ENCODE measurements around the gene SF3A1.
"Not testable (repeated sequence)": the region's sequence is repeated elsewhere in the genome, so short reads cannot be mapped to it uniquely, and the experiment has no call there.

SF3A1 gene

DNA sequence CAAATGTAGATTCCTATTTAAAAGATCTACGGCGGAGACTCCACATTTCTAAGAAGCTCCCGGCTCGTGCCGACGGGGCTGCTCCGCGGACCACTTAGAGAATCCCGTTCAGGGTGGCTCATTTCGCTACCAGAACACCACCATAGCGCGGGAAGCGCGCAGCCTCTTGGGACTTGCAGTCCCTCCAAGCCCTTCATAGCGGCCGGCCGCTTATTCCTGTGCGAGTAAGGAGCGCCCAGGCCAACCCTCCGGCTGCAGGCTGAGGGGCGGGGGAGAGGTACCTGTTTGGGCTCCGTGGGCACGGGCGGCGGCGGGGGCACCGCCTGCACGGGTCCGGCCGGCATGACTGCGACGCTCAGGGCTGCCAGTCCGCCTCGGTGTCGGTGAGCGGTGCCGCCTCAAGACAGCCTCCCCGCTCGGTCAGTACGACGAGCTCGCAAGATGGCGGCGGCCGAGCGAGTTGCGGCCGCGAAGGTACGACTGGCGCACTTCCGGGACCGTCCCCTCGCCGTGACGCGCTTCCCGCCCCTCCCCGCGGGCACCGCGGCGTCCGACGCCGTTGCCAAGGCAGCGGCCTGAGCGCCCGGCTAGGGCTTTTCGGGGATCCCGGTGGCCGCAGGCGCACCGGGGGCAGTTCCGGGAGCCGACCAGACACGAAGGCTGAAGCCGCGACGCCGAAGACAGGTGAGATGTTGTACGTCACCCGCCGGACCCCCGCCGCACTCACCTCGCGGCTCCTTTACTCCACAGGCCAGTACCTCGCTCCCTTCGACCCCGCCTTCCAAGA lies at the start of gene SF3A1, which contains the start of gene CCDC157:
Gene SF3A1 (minus strand): TSS at position 446 of the 787 bp plus-strand sequence. CDS start 102 bp downstream, at position 344.
Gene CCDC157 (plus strand): TSS at position 559 of the 787 bp plus-strand sequence. CDS start 8,994 bp downstream, outside the sequence.
- no peak for FAIRE-seq

DNA sequence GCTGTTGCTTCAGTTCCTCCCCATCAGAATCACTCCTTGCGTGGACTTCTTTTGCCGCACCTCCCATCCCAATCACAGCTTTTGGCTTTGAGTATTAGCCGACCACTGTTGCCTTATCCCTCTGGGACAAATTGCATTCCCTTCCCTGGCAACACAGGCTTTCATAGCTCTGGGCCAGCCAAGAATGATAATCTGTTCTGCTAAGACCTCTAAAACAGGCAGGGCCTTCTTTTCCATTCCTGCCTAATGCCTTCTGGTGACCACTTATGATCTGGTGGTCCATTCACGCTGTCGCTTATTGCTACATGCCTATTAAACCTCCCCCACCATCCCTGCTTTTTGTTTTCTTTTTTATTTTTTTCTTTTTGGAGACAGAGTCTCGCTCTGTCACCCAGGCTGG lies 49.7 kb upstream of the SF3A1 start:
- FAIRE-seq = no peak

DNA sequence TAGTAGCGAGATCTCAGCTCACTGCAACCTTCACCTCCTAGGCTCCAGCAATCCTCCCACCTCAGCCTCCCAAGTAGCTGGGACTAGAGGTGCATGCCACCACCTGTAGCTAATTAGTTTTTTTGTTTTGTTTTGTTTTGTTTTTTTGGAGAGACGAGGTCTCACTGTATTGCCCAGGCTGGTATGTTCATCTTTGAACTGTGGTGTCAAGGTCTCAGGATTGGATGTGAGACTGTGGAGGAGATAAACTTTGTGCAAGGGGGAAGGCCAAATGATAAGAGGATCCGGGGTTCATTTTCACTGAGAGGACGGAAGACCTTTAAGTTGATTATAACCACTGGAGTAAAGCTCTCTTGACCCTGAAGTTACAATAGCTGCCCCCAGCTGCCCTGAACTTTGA lies 49.0 kb upstream of the SF3A1 start:
- no peak for FAIRE-seq

GRCh38 chr22:30404307-30404706 lies 47.6 kb upstream of the SF3A1 start:
- FAIRE-seq = no peak

DNA sequence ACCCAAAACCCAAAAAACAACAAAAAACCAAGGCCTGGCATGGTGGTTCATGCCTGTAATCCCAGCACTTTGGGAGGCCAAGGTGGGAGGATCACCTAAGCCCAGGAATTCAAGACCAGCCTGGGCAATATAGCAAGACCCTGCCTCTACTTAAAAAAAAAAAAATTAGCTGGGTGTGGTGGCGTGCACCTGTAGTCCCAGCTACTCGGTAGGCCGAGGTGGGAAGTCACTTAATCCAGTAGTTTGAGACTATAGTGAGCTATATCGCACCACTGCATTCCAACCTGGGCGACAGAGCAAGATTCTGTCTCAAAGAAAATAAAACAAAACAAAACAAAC lies 46.0 kb upstream of the SF3A1 start:
- not testable (repeated sequence) for FAIRE-seq

DNA sequence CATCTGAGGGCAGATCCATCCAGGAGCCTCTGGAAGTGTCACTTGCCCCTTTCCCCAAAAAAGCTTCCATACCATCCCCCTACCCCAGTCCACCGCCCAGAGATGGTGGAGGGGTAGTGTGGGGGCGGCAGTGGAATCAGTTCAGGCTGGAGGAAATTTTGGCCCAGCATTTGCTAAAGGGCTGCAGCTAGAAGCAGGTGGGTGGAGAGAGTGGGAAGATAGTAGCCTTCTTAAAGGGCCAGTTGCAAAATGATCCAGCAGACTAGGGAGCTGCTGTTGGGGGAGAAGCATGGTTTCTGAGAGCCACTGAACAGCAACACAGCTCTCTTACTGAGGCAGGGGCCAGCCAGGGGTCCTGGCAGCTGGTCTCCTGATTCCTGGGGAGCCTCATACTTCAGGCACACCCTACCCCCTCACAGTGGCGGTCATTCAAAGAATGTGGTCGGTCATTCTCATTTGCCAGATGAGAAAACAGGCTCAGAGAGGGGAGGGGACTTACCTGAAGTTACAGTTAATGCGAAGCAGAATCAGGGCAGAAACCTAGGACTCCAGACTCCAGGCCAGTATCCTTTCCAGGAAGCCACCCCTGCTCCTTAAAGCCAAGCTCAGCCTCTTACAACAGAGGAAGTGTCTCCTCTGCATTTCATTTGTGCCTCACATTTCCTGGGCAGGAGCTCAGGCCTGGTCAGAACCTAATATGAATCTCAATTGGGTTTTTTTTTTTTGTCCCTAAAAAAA lies 45.5 kb upstream of the SF3A1 start:
- no peak for FAIRE-seq

GRCh38 chr22:30401024-30401423 lies 44.3 kb upstream of the SF3A1 start:
- FAIRE-seq = not testable (repeated sequence)

DNA sequence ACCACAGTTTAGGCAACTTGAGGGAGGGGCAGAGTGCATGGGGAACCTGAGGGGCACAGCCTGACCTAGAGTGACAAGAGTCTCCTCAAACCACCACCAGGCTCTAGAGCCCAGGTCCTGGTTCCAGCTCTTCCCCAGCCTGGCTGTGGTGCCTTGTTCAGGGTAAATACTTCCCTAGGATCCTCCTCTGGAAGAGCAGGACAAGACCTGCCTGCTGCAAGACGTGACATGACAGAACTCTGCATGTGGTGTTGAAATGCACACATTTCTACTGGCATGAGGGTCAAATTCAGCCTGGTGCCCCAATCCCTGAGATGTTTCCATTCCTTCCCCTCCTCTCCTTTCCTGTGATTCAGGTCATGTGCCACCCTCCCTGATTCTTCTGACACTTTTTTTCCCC lies 43.5 kb upstream of the SF3A1 start:
- FAIRE-seq = no peak

DNA sequence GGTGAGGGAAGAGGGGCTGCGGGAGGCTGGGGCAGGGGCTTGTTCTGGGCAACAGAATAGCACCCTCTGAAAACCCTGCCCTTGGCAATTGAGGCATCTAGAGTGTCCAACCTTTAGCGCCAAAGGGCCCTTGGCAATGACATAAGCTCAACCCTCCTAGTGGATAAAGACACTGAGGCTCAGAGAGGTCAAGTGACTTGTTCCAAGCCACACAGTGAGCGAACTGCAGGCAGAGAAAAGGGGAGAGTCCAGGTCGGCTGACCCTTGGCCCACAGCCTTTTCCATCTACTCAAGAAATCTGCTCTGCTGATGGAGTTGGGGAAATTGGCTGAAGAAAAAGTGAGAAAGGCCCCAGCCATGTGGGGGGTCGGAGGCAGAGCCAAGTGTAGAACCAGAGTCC lies 43.0 kb upstream of the SF3A1 start:
- no peak for FAIRE-seq

- no peak for FAIRE-seq
These were observed 42.3 kb upstream of the SF3A1 start for GRCh38 chr22:30398685-30399680.

DNA sequence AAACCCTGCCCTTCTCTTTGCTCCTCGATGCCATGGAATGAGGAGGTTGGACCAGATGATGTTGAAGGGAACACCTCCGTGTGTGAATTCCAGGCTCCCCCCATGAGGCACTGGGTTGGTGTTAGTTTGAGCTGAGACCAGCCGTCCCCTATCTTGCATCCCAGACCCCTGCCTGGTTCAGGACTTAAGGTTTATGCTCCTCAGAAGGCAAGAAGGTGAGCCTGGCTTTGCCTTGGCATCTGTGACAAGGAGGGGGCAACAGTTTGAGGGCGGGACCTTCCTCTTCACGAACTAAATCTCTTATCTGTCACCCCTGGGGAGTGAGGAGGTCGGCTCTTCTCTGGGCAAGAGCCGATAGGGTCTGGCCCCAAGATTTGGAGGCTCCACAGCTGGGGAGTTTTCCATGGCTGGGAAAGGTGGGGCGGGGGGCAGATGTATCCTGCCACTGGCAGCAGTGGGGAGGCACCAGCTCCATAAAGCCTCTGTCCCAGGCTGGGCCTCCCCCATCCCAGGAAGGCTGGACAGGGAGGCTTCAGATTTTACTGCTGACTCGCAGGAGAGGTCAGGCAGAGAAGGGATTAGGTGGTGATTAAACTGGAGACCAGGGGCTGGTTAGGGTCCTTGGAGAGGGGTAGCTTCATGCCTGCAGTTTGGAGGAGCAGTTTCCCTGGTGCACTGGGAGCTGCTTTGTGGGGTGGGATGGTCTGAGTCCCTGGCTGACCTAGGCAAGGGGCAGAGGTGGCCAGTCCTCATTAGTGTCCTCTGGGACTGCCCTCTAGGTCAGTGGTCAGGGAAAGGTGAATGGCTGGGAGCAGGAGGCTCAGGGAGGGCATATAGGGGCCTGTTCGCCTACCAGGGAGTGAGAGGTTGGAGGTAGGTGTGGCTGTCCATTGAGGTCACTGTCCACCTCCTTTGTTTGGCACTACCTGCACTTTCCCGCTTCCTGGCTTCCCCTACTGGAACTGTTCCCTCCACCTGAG lies 41.3 kb upstream of the SF3A1 start:
- FAIRE-seq = no peak

GRCh38 chr22:30396871-30397655 lies 40.4 kb upstream of the SF3A1 start, which contains the start of gene SEC14L2:
TSS of gene SEC14L2 (plus strand) at chr22:30397018. CDS start at chr22:30397117, 99 bp downstream.
- FAIRE-seq = no peak

- FAIRE-seq = no peak
These were observed 37.2 kb upstream of the SF3A1 start for GRCh38 chr22:30393885-30394284.

- FAIRE-seq = no peak
These were observed 36.6 kb upstream of the SF3A1 start for GRCh38 chr22:30393322-30393680.

GRCh38 chr22:30392661-30393321 lies 36.1 kb upstream of the SF3A1 start:
- no peak for FAIRE-seq

GRCh38 chr22:30390974-30391691 lies 34.4 kb upstream of the SF3A1 start:
- FAIRE-seq = no peak

DNA sequence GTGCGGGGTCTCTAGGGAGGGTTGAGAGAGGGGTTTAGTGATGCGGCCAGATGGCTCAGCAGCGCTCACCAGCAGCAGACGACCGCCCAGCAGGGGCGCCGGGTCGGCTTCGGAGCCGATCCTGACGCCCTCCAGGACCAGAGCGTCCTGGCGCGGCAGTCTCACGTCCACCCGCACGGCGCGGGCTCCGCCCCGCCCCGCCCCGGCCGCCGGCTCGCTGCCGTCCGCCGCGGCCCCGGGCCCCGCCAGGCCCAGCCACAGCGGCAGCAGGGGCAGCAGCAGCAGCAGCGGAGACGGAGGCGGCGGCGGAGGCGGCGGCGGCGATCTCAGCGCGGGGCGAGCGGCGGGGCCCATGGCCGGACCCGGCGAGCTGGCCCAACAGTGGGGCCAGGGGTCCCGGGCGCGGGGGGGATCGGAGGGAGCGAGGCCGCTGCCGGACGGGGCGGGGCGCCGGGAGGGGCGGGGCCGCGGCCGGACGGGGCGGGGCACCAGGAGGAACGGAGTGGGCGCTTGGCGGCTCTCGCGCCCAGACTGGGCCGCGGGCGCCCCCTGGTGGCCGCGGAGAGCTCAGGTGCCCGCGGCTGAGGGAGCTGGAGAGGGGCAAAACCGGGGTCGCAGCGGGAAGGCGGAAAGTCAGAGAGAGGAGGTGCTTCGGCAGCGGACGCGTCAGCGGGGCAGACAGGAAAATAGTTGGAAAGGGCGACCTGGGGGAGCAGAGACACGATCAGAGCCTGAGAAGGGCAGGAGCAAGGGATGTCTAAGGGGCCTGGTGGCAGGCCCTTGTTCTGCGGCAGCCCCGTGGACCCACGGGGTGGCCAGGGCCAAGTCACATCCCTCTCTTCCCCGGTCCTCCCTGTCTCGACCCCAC lies 30.5 kb upstream of the SF3A1 start, which contains the start of gene RNF215:
Gene RNF215 (minus strand): TSS at position 452 of the 868 bp plus-strand sequence. CDS start 98 bp downstream, at position 354.
- no peak for FAIRE-seq

DNA sequence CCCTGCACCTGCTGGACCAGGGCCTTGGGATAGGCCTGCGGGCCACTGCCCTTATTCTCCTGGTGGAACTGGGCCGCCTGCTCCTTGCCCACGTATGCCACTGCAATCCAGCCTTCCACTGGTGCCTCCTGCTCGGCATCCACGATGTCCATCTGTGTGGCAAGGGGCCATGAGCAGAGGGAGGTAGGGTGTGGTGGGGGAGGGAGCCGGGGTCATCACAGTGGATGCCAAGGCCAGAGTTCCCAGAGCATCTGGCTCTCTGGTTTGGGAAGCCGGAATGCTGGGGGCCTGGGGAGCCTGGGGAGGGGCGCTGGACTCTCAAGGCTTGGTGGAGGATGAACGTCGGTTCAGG lies 29.9 kb upstream of the SF3A1 start:
- no peak for FAIRE-seq
